ENCODE measurements around the gene GRM7.

GRCh38 chr3:7201784-7202183 is 340.9 kb downstream of the GRM7 start:
- no peak for TF ChIP-seq CTCF (IDR thresholded peaks at IDR 0.05)
- no peak for TF ChIP-seq POLR2A (IDR thresholded peaks at IDR 0.05)

Data from adrenal gland (tissue), 5 donors.